H1 (cell line): ENCODE data around the gene CA10. TPM values are rescaled to one million over a fixed set of nuclear protein-coding genes. Genes with fewer than 3 reads are reported as not detected.

ENCODE experiments used
- CHD7 ChIP-seq: fragments of 300-600 bp; sonication (generic); IDR thresholded peaks from 2 replicates; pipeline ENCODE4 v1.7.1; 2012; ENCODE audit warnings: low read length, moderate library complexity, mild to moderate bottlenecking, inconsistent platforms; ENCODE audit not compliant: insufficient replicate concordance
- FOSL1 ChIP-seq: IDR thresholded peaks from 2 replicates; pipeline ENCODE4 v1.6.1; 2011; ENCODE audit warnings: mild to moderate bottlenecking, low read depth, low read length, moderate library complexity; ENCODE audit not compliant: insufficient read depth
- GTF2F1 ChIP-seq: IDR thresholded peaks from 2 replicates; pipeline ENCODE4 v1.6.1; 2012; ENCODE audit warnings: low read depth, low read length, improper control_type of control experiment, borderline replicate concordance
- JUN ChIP-seq: IDR thresholded peaks from 2 replicates; pipeline ENCODE4 v1.6.1; 2011; ENCODE audit warnings: low read depth, mild to moderate bottlenecking, improper control_type of control experiment, low read length
- PHF8 ChIP-seq: fragments of 200-600 bp; sonication (generic); conservative IDR thresholded peaks from 2 replicates; pipeline ENCODE4 v1.7.1; 2012; ENCODE audit warnings: low read depth, mild to moderate bottlenecking, inconsistent platforms, low read length, moderate library complexity
- RAD21 ChIP-seq, 2 experiments: IDR thresholded peaks in 1 of 2; conservative IDR thresholded peaks in 1 of 2; 2 replicates each; pipeline ENCODE4 v1.6.1; 2011; ENCODE audit warnings: low read depth in 2 of 2, low read length in 2 of 2, improper control_type of control experiment in 1 of 2, inconsistent platforms in 1 of 2, mild to moderate bottlenecking in 1 of 2, moderate library complexity in 1 of 2
- SP4 ChIP-seq: IDR thresholded peaks from 2 replicates; pipeline ENCODE4 v1.6.1; 2012; ENCODE audit warnings: low read length, inconsistent platforms
- SUZ12 ChIP-seq: fragments of 200-600 bp; sonication (generic); IDR thresholded peaks from 2 replicates; pipeline ENCODE4 v1.6.1; 2012; ENCODE audit warnings: mild to moderate bottlenecking, inconsistent platforms, low read length, moderate library complexity, mixed read lengths
- polyA plus RNA-seq, 7 experiments: library from polyadenylated mRNA; depleted of rRNA in 3 of 7; stranded (reverse) in 5 of 7; unstranded in 2 of 7; fragments of >200 nt in 5 of 7; fragments of 200-250 nt in 2 of 7; gene quantifications; 1 replicate in 5 of 7; 2 replicates in 1 of 7; 4 replicates in 1 of 7; pipeline versions ENCODE4 v1.2.1 to v1.2.3, GENCODE V29; 2011 to 2013; ENCODE audit warnings: missing spikeins in 2 of 7, mixed read lengths in 2 of 7
- total RNA-seq: library from RNA; stranded (reverse); fragmentation: NEBNext Ultra II Directional; extraction: Animal tissue kit (Norgen Biotek cat#: 25700); gene quantifications from 2 replicates; pipeline ENCODE4 v1.2.1, GENCODE V29; 2021

The CA10 gene
- total and polyA plus RNA-seq, 2 of the 8 experiments (the other 6 are each of a cell fraction or from before 2014, with no cell fraction given) = 0.60 to 0.63 TPM

- TF ChIP-seq CHD7 = no peak
- TF ChIP-seq GTF2F1 = no peak
- no peak for TF ChIP-seq SUZ12
- TF ChIP-seq PHF8 = no peak
- no peak for TF ChIP-seq FOSL1
- no peak for TF ChIP-seq JUN
- TF ChIP-seq RAD21 (IDR thresholded peaks at IDR 0.05 in 1 of 2, conservative IDR thresholded peaks at IDR 0.05 in 1 of 2; ENCODE audit: low read depth in 2 of 2, low read length in 2 of 2) = peak; percentile 98 to 99
- TF ChIP-seq SP4 = no peak
These were observed 394.0 kb downstream of the CA10 start (continued) for GRCh38 chr17:51764387-51764971.
